Keratinocyte (primary cell): Measurements from ENCODE around the gene AFF4.

Experiments used
- EZH2 ChIP-seq: IDR thresholded peaks from one replicate; pipeline ENCODE4 v1.6.1; 2012; ENCODE audit warnings: inconsistent platforms, mild to moderate bottlenecking, low read length, moderate library complexity
- TF ChIP-seq, protein P1 (sequence below), 3 experiments: IDR thresholded peaks in 1 of 3; conservative IDR thresholded peaks in 1 of 3; optimal IDR thresholded peaks in 1 of 3; 2 replicates in 2 of 3; 3 replicates in 1 of 3; pipeline versions ENCODE3 to v1.5.1; 2011; ENCODE audit warnings: low read length in 3 of 3, mild to moderate bottlenecking in 3 of 3, moderate library complexity in 2 of 3, control low read depth in 1 of 3, inconsistent platforms in 1 of 3; ENCODE audit not compliant: insufficient read depth in 2 of 3; ENCODE audit errors: extremely low read depth in 1 of 3

DNA sequence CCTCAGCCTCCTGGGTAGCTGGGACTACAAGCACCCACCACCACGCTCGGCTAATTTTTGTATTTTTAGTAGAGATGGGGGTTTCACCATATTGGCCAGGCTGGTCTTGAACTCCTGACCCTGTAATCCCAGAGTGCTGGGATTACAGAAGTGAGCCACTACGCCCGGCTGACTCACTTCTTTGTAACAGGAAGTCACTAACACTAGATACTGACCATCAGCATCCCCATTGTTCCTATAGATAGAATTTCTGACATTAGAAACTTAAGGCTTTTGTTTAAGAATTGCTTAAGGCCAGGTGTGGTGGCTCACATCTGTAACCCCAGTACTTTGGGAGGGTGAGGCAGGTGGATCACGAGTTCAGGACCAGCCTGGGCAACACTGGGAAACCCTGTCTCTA is 47.8 kb downstream of the AFF4 start:
- TF ChIP-seq, protein P1, sequence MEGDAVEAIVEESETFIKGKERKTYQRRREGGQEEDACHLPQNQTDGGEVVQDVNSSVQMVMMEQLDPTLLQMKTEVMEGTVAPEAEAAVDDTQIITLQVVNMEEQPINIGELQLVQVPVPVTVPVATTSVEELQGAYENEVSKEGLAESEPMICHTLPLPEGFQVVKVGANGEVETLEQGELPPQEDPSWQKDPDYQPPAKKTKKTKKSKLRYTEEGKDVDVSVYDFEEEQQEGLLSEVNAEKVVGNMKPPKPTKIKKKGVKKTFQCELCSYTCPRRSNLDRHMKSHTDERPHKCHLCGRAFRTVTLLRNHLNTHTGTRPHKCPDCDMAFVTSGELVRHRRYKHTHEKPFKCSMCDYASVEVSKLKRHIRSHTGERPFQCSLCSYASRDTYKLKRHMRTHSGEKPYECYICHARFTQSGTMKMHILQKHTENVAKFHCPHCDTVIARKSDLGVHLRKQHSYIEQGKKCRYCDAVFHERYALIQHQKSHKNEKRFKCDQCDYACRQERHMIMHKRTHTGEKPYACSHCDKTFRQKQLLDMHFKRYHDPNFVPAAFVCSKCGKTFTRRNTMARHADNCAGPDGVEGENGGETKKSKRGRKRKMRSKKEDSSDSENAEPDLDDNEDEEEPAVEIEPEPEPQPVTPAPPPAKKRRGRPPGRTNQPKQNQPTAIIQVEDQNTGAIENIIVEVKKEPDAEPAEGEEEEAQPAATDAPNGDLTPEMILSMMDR (optimal IDR thresholded peaks at IDR 0.05 in 1 of 3, IDR thresholded peaks at IDR 0.05 in 1 of 3, conservative IDR thresholded peaks at IDR 0.05 in 1 of 3; ENCODE audit: extremely low read depth in 1 of 3, insufficient read depth in 2 of 3, low read length in 3 of 3): no peak
- TF ChIP-seq EZH2: no peak
